Activated T-cell treated with anti-CD3 and anti-CD28 coated beads for 48 hours (primary cell): ENCODE measurements around the gene ADAMTSL1.

ENCODE experiments used
- DNase-seq: peaks from one replicate; pipeline ENCODE4 v3.0.0-alpha.2; 2020; ENCODE audit warnings: low read depth

Gene ADAMTSL1

GRCh38 chr9:18665947-18666346 lies 192.0 kb downstream of the ADAMTSL1 start:
- DNase-seq: no peak

- no peak for DNase-seq
Measured at GRCh38 chr9:18666348-18666747, 192.4 kb downstream of the ADAMTSL1 start.

GRCh38 chr9:18666986-18667772 lies 193.2 kb downstream of the ADAMTSL1 start:
- no peak for DNase-seq

- DNase-seq: no peak
Measured at GRCh38 chr9:18668944-18669343, 195.0 kb downstream of the ADAMTSL1 start.

DNA sequence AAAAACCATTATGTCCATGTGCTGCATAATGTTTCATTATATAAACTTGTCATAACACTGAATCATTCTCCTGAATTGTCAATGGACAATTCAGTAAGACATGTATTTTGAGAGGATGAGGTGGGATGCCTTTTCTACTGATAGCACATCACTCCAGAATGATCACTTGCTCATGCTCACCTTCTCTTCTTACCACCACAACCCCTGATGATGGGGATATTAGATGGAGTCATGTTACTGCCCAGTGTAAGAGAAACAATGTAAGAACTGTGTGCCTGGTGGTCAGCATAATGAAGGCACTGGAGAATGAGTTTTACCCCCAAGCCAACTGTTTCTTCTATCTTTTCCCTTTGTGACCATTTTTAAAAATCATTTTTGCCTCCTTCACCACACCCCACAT lies 198.8 kb downstream of the ADAMTSL1 start:
- DNase-seq: no peak

DNA sequence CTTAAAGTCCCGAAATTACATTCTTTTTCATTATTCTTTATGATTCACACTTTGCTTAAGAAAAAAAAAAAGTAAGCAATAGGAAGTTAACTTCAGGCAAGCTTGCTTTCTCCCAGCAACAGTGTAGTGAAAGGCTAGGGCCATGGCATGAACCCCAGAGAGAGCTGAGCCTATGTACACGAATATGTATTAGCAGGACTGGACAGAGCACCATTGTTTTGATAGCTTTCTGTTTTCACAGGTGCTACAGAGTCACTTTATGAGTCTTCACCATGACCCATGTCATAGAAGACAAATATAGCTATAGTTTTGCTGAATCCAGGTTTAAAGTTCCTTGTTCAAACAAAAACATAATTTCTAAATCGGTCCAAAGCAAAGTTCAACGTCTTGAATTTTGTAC lies 199.2 kb downstream of the ADAMTSL1 start:
- no peak for DNase-seq

DNA sequence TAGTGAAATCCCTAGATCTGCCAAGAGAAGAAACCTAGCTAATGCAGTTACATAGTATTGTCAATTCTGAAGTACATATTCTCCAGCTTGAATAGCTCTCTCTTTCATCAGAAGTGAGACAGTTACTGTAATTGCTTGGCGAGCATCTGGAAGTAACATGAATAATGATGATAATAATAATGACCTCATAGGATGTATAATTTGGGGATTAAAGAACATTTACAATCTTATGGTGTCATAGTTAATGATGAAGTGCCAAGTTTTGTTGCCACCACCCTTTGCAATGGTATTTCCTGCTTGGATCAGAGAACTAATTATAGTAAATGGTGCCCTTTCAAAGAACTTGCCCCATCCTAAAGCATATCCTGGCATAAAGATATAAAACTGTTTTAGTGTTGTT lies 201.4 kb downstream of the ADAMTSL1 start:
- no peak for DNase-seq

GRCh38 chr9:18675973-18676372 lies 202.0 kb downstream of the ADAMTSL1 start:
- no peak for DNase-seq

GRCh38 chr9:18676525-18676924 lies 202.6 kb downstream of the ADAMTSL1 start:
- DNase-seq: no peak

DNA sequence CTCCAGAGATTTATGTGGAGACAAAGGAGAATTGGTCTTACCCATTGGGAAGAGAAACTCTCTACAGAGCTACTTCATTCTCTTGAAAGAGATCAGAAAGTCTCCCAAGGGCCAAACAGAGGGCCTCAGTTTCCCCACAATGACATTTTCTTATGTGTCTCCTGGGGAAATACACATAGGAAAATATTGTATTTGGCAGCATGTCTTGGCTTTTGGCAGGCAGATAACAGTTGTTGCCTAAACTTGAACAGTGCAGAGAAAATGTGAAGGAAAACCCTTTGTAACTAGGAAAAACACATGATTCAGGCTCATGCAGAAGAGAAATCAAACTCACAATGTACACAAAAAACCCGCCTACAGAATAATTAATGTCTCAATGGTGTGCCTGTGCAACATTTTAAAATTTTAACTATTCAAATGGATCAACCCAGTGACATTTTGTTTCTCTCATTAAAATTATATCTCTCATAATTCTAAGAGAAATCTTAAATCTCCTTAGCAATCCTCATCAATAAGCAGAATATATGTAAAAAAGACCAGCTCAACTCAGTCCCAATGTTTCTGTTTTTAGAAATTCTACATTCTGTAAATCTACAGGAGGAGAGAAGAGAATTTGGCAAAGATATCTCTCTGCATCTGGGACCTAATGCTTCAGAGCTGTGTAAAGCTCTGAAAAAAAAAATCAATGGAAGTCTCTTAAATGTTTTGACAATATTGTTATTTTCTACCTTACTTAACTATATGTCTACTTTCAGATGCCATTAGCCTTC lies 205.1 kb downstream of the ADAMTSL1 start:
- DNase-seq: no peak

GRCh38 chr9:18682907-18683306 lies 209.0 kb downstream of the ADAMTSL1 start:
- no peak for DNase-seq

GRCh38 chr9:18683312-18683711 lies 209.4 kb downstream of the ADAMTSL1 start:
- DNase-seq: no peak

DNA sequence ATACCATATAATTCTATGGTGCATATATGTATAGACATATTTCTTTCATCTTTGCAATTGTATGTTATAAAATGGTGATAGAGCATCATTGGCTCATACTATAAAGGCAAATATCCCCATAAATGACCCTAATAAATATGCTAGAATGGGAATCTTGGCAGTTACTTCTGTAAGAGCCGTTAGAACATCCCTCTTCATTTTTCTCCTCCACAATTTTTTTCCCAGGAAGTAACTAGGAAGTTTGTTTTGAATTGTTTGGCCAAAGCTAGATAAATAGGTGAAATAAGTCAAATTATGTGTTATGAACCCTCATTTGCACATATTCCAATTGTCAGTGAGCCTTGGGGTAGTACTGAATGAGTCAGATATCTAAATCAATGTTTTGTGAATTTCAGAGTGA lies 209.9 kb downstream of the ADAMTSL1 start:
- no peak for DNase-seq

- DNase-seq: no peak
Measured at GRCh38 chr9:18684593-18685317, 210.8 kb downstream of the ADAMTSL1 start.

GRCh38 chr9:18688581-18689565 lies 214.9 kb downstream of the ADAMTSL1 start:
- no peak for DNase-seq

GRCh38 chr9:18689921-18690320 lies 216.0 kb downstream of the ADAMTSL1 start:
- DNase-seq: no peak

- no peak for DNase-seq
Measured at GRCh38 chr9:18692268-18692667, 218.3 kb downstream of the ADAMTSL1 start.

GRCh38 chr9:18692962-18693361 lies 219.0 kb downstream of the ADAMTSL1 start:
- DNase-seq: no peak

DNA sequence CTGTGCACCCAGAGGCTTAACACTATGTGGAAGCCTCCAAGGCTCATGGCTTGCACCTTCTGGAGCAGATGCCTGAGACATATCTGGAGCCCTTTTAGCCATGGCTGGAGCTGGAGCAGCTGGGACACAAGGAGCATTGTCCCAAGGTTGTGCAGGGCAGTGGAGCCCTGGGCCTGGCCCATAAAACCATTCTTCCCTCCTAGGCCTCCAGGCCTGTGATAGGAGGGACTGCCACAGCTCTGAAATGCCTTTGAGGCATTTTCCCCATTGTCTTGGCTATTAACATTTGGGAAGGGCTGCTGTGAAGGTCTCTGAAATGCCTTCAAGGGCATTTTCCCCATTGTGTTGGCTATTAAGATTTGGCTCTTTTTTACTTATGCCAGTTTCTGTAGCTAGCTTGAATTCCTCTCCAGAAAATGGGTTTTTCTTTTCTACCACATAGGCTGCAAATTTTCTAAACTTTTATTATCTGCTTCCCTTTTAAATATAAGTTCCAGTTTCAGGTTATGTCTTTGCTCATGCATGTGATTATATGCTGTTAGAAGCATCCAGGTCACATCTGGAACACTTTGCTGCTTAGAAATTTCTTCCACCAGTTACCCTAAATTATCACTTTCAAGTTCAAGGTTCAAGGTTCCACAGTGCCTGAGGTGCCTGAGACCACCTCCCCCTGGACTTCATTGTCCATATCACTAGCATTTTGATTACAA lies 221.2 kb downstream of the ADAMTSL1 start:
- DNase-seq: no peak

DNA sequence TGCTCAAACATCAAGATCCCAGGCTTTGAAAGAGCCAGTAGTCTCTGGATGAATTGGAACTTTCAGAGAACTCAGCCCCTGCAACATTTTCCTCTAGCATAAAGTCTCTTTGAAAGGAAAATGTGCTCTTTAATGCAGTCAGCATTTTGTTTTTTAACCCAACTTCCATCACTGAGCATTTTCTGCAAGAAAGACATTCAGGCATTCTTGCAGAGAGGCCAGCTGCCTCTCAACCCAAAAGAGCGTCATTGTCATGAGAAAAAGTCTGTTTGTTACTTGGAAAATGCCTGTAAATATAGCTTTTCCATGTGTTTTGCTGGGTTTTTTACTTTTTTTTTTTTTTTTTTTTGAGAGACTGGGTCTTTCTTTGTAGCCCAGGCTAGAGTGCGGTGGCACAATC lies 225.0 kb downstream of the ADAMTSL1 start:
- DNase-seq: no peak

DNA sequence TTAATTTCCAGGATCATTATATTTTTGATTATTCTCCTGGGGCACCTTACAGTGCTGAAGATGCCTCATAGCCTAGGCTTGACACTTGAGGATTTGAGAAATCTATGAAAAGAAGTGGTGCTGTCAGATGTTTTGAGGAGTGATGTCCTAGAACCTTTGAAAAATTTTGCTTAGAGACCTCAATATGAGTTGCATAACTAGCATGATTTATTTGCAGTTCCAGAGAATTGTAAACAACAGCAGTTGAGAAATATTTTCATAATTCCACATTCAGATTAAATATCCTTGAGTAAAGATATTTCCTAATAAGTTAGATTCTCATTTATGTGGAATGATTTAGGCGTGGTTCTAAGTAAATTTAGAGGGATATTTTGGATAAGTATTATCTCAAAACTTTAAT lies 225.8 kb downstream of the ADAMTSL1 start:
- no peak for DNase-seq
